ENCODE data around the gene PRKCSH. TPM values are rescaled to one million over a fixed set of nuclear protein-coding genes. Genes with fewer than 3 reads are reported as not detected.
A peak's percentile ranks its signal among the peaks of the same experiment; 100 is the strongest.

PRKCSH gene
- total and polyA plus RNA-seq, 7 experiments from 2014 or later: 30.6 to 332 (median 279) TPM

DNA sequence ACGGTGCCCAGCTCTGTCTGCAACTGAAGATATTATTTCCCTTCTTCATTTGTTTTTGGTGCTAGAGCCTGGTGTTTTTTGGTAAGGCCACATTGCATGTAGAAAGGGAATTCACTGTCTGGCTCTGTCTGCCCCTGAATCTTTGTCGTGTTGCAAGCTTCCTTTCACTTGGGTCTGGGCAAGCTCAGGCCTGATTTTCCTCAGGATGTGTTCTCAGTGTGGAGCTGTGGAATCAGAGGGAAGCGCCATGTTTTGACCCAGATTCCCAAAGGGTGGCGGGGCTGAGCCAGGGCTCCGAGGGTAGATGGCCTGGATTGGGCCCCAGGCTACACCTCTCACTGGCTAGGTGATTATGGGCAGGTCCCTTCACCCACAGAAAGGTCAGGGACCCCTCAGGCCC, 8.6 kb downstream of the PRKCSH start:
- Histone ChIP-seq H3K4me1 (ENCODE audit: control insufficient read depth in 2 of 2, insufficient read depth in 2 of 2, low read length in 2 of 2) (no peaks in the 10 kb centered on the region), H3K36me3 (ENCODE audit: control insufficient read depth in 2 of 3, insufficient read depth in 3 of 3, low read length in 3 of 3) (peaks cover 0 to 91% (median 18%) of the 10 kb centered on the region in 3 experiments), H3K27ac (ENCODE audit: low read depth, low read length) (no peak overlapping the region), H3K27me3 (ENCODE audit: control insufficient read depth in 2 of 2, insufficient read depth in 2 of 2, low read length in 2 of 2) (no peaks in the 10 kb centered on the region), H3K4me3 (ENCODE audit: low read length) (no peak overlapping the region), H3K9me3 (ENCODE audit: control insufficient read depth in 2 of 3, low read length in 3 of 3) (no peaks in the 10 kb centered on the region)
- intact Hi-C loops (cut with micrococcal nuclease): no loop called here
- CTCF ChIA-PET: interaction anchor here (0.6 to 1.4 kb wide), 2 partner anchors 63 to 322 kb away, joined by 4 to 7 read pairs; no protein-coding TSS in a partner anchor
- H3K4me1 Mint-ChIP-seq: peaks cover 0 to 10% (median 5%) of the 10 kb centered on the region in 7 donors
- H3K27me3 Mint-ChIP-seq: no peaks in the 10 kb centered on the region
- POLR2A ChIA-PET: no interaction called here
- no peak overlapping the region for H3K4me3 Mint-ChIP-seq
- H3K36me3 Mint-ChIP-seq: peaks cover 4 to 16% (median 11%) of the 10 kb centered on the region in 5 donors
- H3K27ac Mint-ChIP-seq: no peak overlapping the region
- no peak for ATAC-seq
- DNase-seq: no peak
- H3K9me3 Mint-ChIP-seq: no peaks in the 10 kb centered on the region

GRCh38 chr19:11445141-11445540, 9.7 kb downstream of the PRKCSH start:
- intact Hi-C loops (cut with micrococcal nuclease): no loop called here
- ChIA-PET CTCF (no interaction called here), POLR2A (no interaction called here)
- H3K27ac ChIP-seq (ENCODE audit: low read depth, low read length): no peak overlapping the region
- no peak overlapping the region for H3K4me3 ChIP-seq (ENCODE audit: low read length)
- Mint-ChIP-seq H3K4me3 (no peak overlapping the region), H3K4me1 (peaks cover 0 to 10% (median 5%) of the 10 kb centered on the region in 7 donors), H3K27me3 (no peaks in the 10 kb centered on the region), H3K27ac (no peak overlapping the region), H3K9me3 (no peaks in the 10 kb centered on the region), H3K36me3 (peaks cover 4 to 16% (median 11%) of the 10 kb centered on the region in 5 donors)
- H3K9me3 ChIP-seq (ENCODE audit: control insufficient read depth in 2 of 3, low read length in 3 of 3): no peaks in the 10 kb centered on the region
- peaks cover 0 to 90% (median 18%) of the 10 kb centered on the region in 3 experiments for H3K36me3 ChIP-seq (ENCODE audit: control insufficient read depth in 2 of 3, insufficient read depth in 3 of 3, low read length in 3 of 3)
- no peaks in the 10 kb centered on the region for H3K4me1 ChIP-seq (ENCODE audit: control insufficient read depth in 2 of 2, insufficient read depth in 2 of 2, low read length in 2 of 2)
- DNase-seq: no peak
- ATAC-seq: no peak
- no peaks in the 10 kb centered on the region for H3K27me3 ChIP-seq (ENCODE audit: control insufficient read depth in 2 of 2, insufficient read depth in 2 of 2, low read length in 2 of 2)

- H3K4me3 ChIP-seq (ENCODE audit: low read length): no peak overlapping the region
- no peak for ATAC-seq
- DNase-seq: no peak
- peaks cover 0 to 79% (median 14%) of the 10 kb centered on the region in 3 experiments for H3K36me3 ChIP-seq (ENCODE audit: control insufficient read depth in 2 of 3, insufficient read depth in 3 of 3, low read length in 3 of 3)
- ChIA-PET CTCF (interaction anchor here (0.6 kb wide), 1 partner anchor 83 kb away, joined by 3 read pairs; no protein-coding TSS in a partner anchor), POLR2A (interaction anchor here (0.6 kb wide), 1 partner anchor 24 kb away, joined by 3 read pairs; no protein-coding TSS in a partner anchor)
- intact Hi-C loops (cut with micrococcal nuclease): loop anchor here (1.0 to 2.0 kb wide), 2 partner anchors 65 to 153 kb away; no protein-coding TSS in a partner anchor
- H3K9me3 ChIP-seq (ENCODE audit: control insufficient read depth in 2 of 3, low read length in 3 of 3): no peaks in the 10 kb centered on the region
- Mint-ChIP-seq H3K36me3 (peaks cover 4 to 10% (median 7%) of the 10 kb centered on the region in 5 donors), H3K9me3 (no peaks in the 10 kb centered on the region), H3K27me3 (no peaks in the 10 kb centered on the region), H3K4me1 (peaks cover 0 to 8% (median 5%) of the 10 kb centered on the region in 7 donors), H3K27ac (no peak overlapping the region), H3K4me3 (no peak overlapping the region)
- no peaks in the 10 kb centered on the region for H3K27me3 ChIP-seq (ENCODE audit: control insufficient read depth in 2 of 2, insufficient read depth in 2 of 2, low read length in 2 of 2)
- no peaks in the 10 kb centered on the region for H3K4me1 ChIP-seq (ENCODE audit: control insufficient read depth in 2 of 2, insufficient read depth in 2 of 2, low read length in 2 of 2)
- no peak overlapping the region for H3K27ac ChIP-seq (ENCODE audit: low read depth, low read length)
Measured at GRCh38 chr19:11446271-11446651, 10.8 kb downstream of the PRKCSH start.

GRCh38 chr19:11446652-11447301, 11.3 kb downstream of the PRKCSH start:
- H3K36me3 ChIP-seq (ENCODE audit: control insufficient read depth in 2 of 3, insufficient read depth in 3 of 3, low read length in 3 of 3): peaks cover 0 to 73% (median 9%) of the 10 kb centered on the region in 3 experiments

DNA sequence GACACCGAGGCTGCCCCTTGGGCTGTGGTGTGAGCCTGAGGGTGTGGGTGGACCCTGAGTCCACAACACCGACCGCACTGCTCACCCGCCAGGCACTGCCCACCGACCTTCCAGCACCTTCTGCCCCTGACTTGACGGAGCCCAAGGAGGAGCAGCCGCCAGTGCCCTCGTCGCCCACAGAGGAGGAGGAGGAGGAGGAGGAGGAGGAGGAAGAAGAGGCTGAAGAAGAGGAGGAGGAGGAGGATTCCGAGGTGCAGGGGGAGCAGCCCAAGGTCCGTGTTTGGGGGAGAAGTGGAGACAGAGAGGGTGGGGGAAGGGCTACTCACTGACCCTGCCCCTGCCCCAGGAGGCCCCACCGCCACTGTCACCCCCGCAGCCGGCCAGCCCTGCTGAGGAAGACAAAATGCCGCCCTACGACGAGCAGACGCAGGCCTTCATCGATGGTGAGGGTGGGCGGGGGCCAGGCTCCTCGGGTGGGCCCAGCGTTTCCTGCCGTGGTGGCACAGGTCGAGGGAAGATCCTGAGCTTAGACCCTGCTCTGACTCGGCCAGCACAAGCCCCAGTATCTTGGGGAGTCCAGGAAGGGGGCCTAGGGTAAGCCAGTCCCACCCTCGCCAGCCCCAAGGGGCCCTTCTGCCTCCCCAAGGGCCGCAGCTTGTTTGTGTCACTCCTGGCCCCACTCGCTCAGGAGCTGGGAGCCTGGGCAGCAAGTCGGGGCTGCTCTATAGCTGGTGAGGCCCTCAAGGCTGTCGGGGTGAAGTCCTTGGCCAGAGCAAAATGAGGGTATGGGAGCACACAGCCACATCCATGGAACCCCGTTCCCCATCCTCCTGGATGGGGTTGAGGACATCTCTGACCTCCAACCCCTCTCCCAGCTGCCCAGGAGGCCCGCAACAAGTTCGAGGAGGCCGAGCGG, 12.2 kb downstream of the PRKCSH start:
- Mint-ChIP-seq H3K4me3 (no peak overlapping the region), H3K9me3 (peaks cover 0 to 2% (median 0%) of the 10 kb centered on the region in 11 donors), H3K27ac (no peak overlapping the region), H3K4me1 (peaks cover 0 to 2% (median 0%) of the 10 kb centered on the region in 7 donors), H3K27me3 (no peaks in the 10 kb centered on the region), H3K36me3 (peaks cover 0 to 3% (median 0%) of the 10 kb centered on the region in 5 donors)
- Histone ChIP-seq H3K4me3 (ENCODE audit: low read length) (no peak overlapping the region), H3K27ac (ENCODE audit: low read depth, low read length) (no peak overlapping the region), H3K27me3 (ENCODE audit: control insufficient read depth in 2 of 2, insufficient read depth in 2 of 2, low read length in 2 of 2) (no peaks in the 10 kb centered on the region), H3K4me1 (ENCODE audit: control insufficient read depth in 2 of 2, insufficient read depth in 2 of 2, low read length in 2 of 2) (no peaks in the 10 kb centered on the region), H3K36me3 (ENCODE audit: control insufficient read depth in 2 of 3, insufficient read depth in 3 of 3, low read length in 3 of 3) (peaks cover 0 to 65% (median 9%) of the 10 kb centered on the region in 3 experiments), H3K9me3 (ENCODE audit: control insufficient read depth in 2 of 3, low read length in 3 of 3) (no peaks in the 10 kb centered on the region)
- CTCF ChIA-PET: interaction anchor here (0.6 to 1.5 kb wide), 2 partner anchors 66 to 510 kb away, joined by 3 to 5 read pairs; no protein-coding TSS in a partner anchor
- DNase-seq (no peak), ATAC-seq (no peak)
- intact Hi-C loops (cut with micrococcal nuclease): loop anchor here in 1 of 2 donors (2.0 kb wide), 1 partner anchor 67 kb away; no protein-coding TSS in a partner anchor
- POLR2A ChIA-PET: interaction anchor here (0.9 kb wide), 1 partner anchor 73 kb away, joined by 4 read pairs; the partner anchor contains the start of gene SWSAP1

More at GRCh38 chr19:11446652-11447301, 11.3 kb downstream of the PRKCSH start:
- POLR2A ChIA-PET: interaction anchor here (0.6 kb wide), 1 partner anchor 25 kb away, joined by 3 read pairs; no protein-coding TSS in a partner anchor
- H3K4me3 Mint-ChIP-seq: no peak overlapping the region
- peak overlapping the region in 1 of 9 donors; percentile 36 for H3K27ac Mint-ChIP-seq
- Histone ChIP-seq H3K9me3 (ENCODE audit: control insufficient read depth in 2 of 3, low read length in 3 of 3) (no peaks in the 10 kb centered on the region), H3K27ac (ENCODE audit: low read depth, low read length) (no peak overlapping the region), H3K27me3 (ENCODE audit: control insufficient read depth in 2 of 2, insufficient read depth in 2 of 2, low read length in 2 of 2) (no peaks in the 10 kb centered on the region), H3K4me1 (ENCODE audit: control insufficient read depth in 2 of 2, insufficient read depth in 2 of 2, low read length in 2 of 2) (no peaks in the 10 kb centered on the region), H3K4me3 (ENCODE audit: low read length) (no peak overlapping the region)
- peaks cover 3 to 9% (median 5%) of the 10 kb centered on the region in 5 donors for H3K36me3 Mint-ChIP-seq
- H3K9me3 Mint-ChIP-seq: no peaks in the 10 kb centered on the region
- CTCF ChIA-PET: interaction anchor here (0.6 kb wide), 1 partner anchor 84 kb away, joined by 3 read pairs; no protein-coding TSS in a partner anchor
- H3K27me3 Mint-ChIP-seq: no peaks in the 10 kb centered on the region
- peaks cover 0 to 5% (median 3%) of the 10 kb centered on the region in 7 donors for H3K4me1 Mint-ChIP-seq
- peak; percentile 80 for ATAC-seq
- DNase-seq: peak in 7 of 9 donors; percentile 26 to 61 (median 44)
- intact Hi-C loops (cut with micrococcal nuclease): loop anchor here (1.0 to 2.0 kb wide), 2 partner anchors 66 to 153 kb away; no protein-coding TSS in a partner anchor

GRCh38 chr19:11448410-11448809, 13.0 kb downstream of the PRKCSH start:
- POLR2A ChIA-PET: interaction anchor here (0.9 to 1.0 kb wide), 2 partner anchors 19 to 73 kb away, joined by 3 to 4 read pairs; partner anchors contain the start of gene SWSAP1
- H3K36me3 ChIP-seq (ENCODE audit: control insufficient read depth in 2 of 3, insufficient read depth in 3 of 3, low read length in 3 of 3): peaks cover 0 to 61% (median 9%) of the 10 kb centered on the region in 3 experiments

More at GRCh38 chr19:11448410-11448809, 13.0 kb downstream of the PRKCSH start:
- H3K4me1 Mint-ChIP-seq: peaks cover 0 to 2% (median 0%) of the 10 kb centered on the region in 7 donors
- CTCF ChIA-PET: interaction anchor here (1.5 kb wide), 1 partner anchor 67 kb away, joined by 5 read pairs; no protein-coding TSS in a partner anchor
- no peaks in the 10 kb centered on the region for H3K9me3 ChIP-seq (ENCODE audit: control insufficient read depth in 2 of 3, low read length in 3 of 3)
- no peak overlapping the region for H3K4me3 Mint-ChIP-seq
- no peaks in the 10 kb centered on the region for H3K27me3 ChIP-seq (ENCODE audit: control insufficient read depth in 2 of 2, insufficient read depth in 2 of 2, low read length in 2 of 2)
- DNase-seq: no peak
- H3K36me3 Mint-ChIP-seq: peaks cover 0 to 3% (median 0%) of the 10 kb centered on the region in 5 donors
- H3K9me3 Mint-ChIP-seq: peaks cover 0 to 2% (median 0%) of the 10 kb centered on the region in 11 donors
- no peak for ATAC-seq
- no peak overlapping the region for H3K27ac ChIP-seq (ENCODE audit: low read depth, low read length)
- no peaks in the 10 kb centered on the region for H3K4me1 ChIP-seq (ENCODE audit: control insufficient read depth in 2 of 2, insufficient read depth in 2 of 2, low read length in 2 of 2)
- no peak overlapping the region for H3K27ac Mint-ChIP-seq
- H3K27me3 Mint-ChIP-seq: no peaks in the 10 kb centered on the region
- no peak overlapping the region for H3K4me3 ChIP-seq (ENCODE audit: low read length)
- intact Hi-C loops (cut with micrococcal nuclease): no loop called here
